Fibroblast of lung (primary cell): ENCODE data around the gene TCF4. TPM values are rescaled to one million over a fixed set of nuclear protein-coding genes. Genes with fewer than 3 reads are reported as not detected.

Experiments
- DNase-seq, 2 donors: peaks; one replicate each; pipeline versions ENCODE4 v3.0.0 to v3.0.0-alpha.2; 2010; ENCODE audit warnings: low read depth in 2 of 2
- H2AFZ ChIP-seq: 2 replicates; pipeline ENCODE4 v1.5.1; 2012; ENCODE audit warnings: low read length, control low read depth, inconsistent platforms
- H3K27ac ChIP-seq: 2 replicates; pipeline ENCODE4 v1.5.1; 2011; ENCODE audit warnings: low read length, control low read depth; ENCODE audit not compliant: insufficient read depth
- H3K27me3 ChIP-seq: 2 replicates; pipeline ENCODE4 v1.5.1; 2011; ENCODE audit warnings: mild to moderate bottlenecking, low read length; ENCODE audit not compliant: control insufficient read depth, insufficient read depth
- H3K36me3 ChIP-seq: 2 replicates; pipeline ENCODE4 v1.5.1; 2011; ENCODE audit warnings: low read length; ENCODE audit not compliant: control insufficient read depth, insufficient read depth
- H3K4me1 ChIP-seq: 2 replicates; pipeline ENCODE4 v1.5.1; 2011; ENCODE audit warnings: low read length; ENCODE audit not compliant: control insufficient read depth, insufficient read depth; ENCODE audit errors: extremely low read depth
- H3K4me2 ChIP-seq: 2 replicates; pipeline ENCODE4 v1.5.1; 2011; ENCODE audit warnings: low read length, control low read depth; ENCODE audit not compliant: insufficient read depth; ENCODE audit errors: extremely low read depth
- H3K4me3 ChIP-seq, 4 experiments: fragments of 200-600 bp in 1 of 4; sonication (generic) in 1 of 4; replicated peaks in 1 of 4; 2 replicates each; pipeline ENCODE4 v1.5.1; 2011 to 2016; ENCODE audit warnings: low read length in 4 of 4, low read depth in 3 of 4, mild to moderate bottlenecking in 3 of 4, control low read depth in 2 of 4, inconsistent platforms in 1 of 4, mixed read lengths in 1 of 4; ENCODE audit not compliant: insufficient read depth in 1 of 4; ENCODE audit errors: control extremely low read depth in 1 of 4
- H3K79me2 ChIP-seq: 2 replicates; pipeline ENCODE4 v1.5.1; 2012; ENCODE audit warnings: mild to moderate bottlenecking, low read length, inconsistent platforms; ENCODE audit not compliant: control insufficient read depth, insufficient read depth
- H3K9ac ChIP-seq: 2 replicates; pipeline ENCODE4 v1.5.1; 2011; ENCODE audit warnings: mild to moderate bottlenecking, low read length, control low read depth; ENCODE audit not compliant: insufficient read depth
- H3K9me3 ChIP-seq: 2 replicates; pipeline ENCODE4 v1.5.1; 2012; ENCODE audit warnings: low read depth, low read length; ENCODE audit not compliant: control insufficient read depth, insufficient read depth
- H4K20me1 ChIP-seq: 2 replicates; pipeline ENCODE4 v1.5.1; 2011; ENCODE audit warnings: low read length; ENCODE audit not compliant: control insufficient read depth, insufficient read depth; ENCODE audit errors: extremely low read depth
- CTCF ChIP-seq, 2 donors: IDR thresholded peaks in 1 of 2; conservative IDR thresholded peaks in 1 of 2; 1 replicate in 1 of 2; 2 replicates in 1 of 2; pipeline ENCODE4 v1.5.1; 2011 to 2012; ENCODE audit warnings: low read length in 2 of 2, control low read depth in 1 of 2, inconsistent platforms in 1 of 2, low read depth in 1 of 2, mild to moderate bottlenecking in 1 of 2
- EZH2 ChIP-seq: IDR thresholded peaks from 2 replicates; pipeline ENCODE4 v1.5.1; 2012; ENCODE audit warnings: low read length, control low read depth, mild to moderate bottlenecking; ENCODE audit errors: missing control alignments
- polyA plus RNA-seq, 2 donors: library from polyadenylated mRNA; depleted of rRNA in 1 of 2; stranded (reverse) in 1 of 2; unstranded in 1 of 2; fragments of >200 nt; gene quantifications; 2 replicates each; pipeline ENCODE4 v1.2.1, GENCODE V29; 2011 to 2012; ENCODE audit warnings: missing spikeins in 1 of 2
- total RNA-seq: library from RNA; depleted of rRNA; stranded (reverse); fragments of >200 nt; gene quantifications from 2 replicates; pipeline ENCODE4 v1.2.1, GENCODE V29; 2014

Gene TCF4
- total and polyA plus RNA-seq, 2 donors (not counting 1 experiment from before 2014, with no cell fraction given), result 48.9 to 57.6 TPM

- Histone ChIP-seq H3K36me3 (no peaks in the 10 kb centered on the region), H3K79me2 (no peaks in the 10 kb centered on the region)
These were observed 215.8 kb downstream of the TCF4 start for GRCh38 chr18:55372209-55372608.

DNA sequence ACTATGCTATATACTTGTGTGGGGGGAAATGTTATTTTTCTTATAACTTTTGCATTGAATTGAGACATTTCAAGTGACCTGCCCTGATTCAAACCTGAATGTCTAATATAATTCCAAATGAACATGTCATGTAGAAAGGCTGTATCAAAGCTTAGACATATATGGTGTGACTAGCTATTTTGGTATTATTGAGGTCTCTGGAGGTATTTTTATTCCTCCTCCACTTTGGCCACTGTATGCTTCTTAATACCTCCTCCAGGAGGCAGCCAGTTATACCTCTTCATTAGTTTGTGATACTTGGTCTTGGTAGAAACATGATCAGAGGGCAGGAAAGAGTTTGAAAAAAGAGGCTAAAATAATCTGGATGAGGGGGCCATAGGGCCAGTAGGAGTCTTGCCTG is 217.1 kb downstream of the TCF4 start:
- Histone ChIP-seq H3K4me2 (no peak overlapping the region), H3K4me3 (no peak overlapping the region), H2AFZ (no peak overlapping the region), H3K36me3 (no peaks in the 10 kb centered on the region), H3K27me3 (no peaks in the 10 kb centered on the region), H3K27ac (no peak overlapping the region), H3K4me1 (no peaks in the 10 kb centered on the region), H4K20me1 (no peaks in the 10 kb centered on the region), H3K9ac (no peak overlapping the region), H3K9me3 (no peaks in the 10 kb centered on the region), H3K79me2 (no peaks in the 10 kb centered on the region)
- peak in 1 of 2 donors; percentile 51 for DNase-seq
- no peak for TF ChIP-seq CTCF (conservative IDR thresholded peaks at IDR 0.05 in 1 of 2, IDR thresholded peaks at IDR 0.05 in 1 of 2; ENCODE audit: low read depth in 1 of 2, low read length in 2 of 2)
- no peak for TF ChIP-seq EZH2

More at GRCh38 chr18:55372209-55372608, 215.8 kb downstream of the TCF4 start:
- Histone ChIP-seq H3K9ac (no peak overlapping the region), H3K27me3 (no peaks in the 10 kb centered on the region), H3K4me2 (no peak overlapping the region), H3K4me3 (no peak overlapping the region), H3K4me1 (no peaks in the 10 kb centered on the region), H4K20me1 (no peaks in the 10 kb centered on the region), H3K9me3 (no peaks in the 10 kb centered on the region), H2AFZ (no peak overlapping the region), H3K27ac (no peak overlapping the region)
- peak in 1 of 2 donors; percentile 28 for DNase-seq
- TF ChIP-seq EZH2 (no peak), CTCF (conservative IDR thresholded peaks at IDR 0.05 in 1 of 2, IDR thresholded peaks at IDR 0.05 in 1 of 2; ENCODE audit: low read depth in 1 of 2, low read length in 2 of 2) (no peak)

GRCh38 chr18:55369346-55369745 is 218.6 kb downstream of the TCF4 start:
- no peaks in the 10 kb centered on the region for H4K20me1 ChIP-seq
- TF ChIP-seq EZH2 (no peak), CTCF (conservative IDR thresholded peaks at IDR 0.05 in 1 of 2, IDR thresholded peaks at IDR 0.05 in 1 of 2; ENCODE audit: low read depth in 1 of 2, low read length in 2 of 2) (no peak)
- no peaks in the 10 kb centered on the region for H3K4me1 ChIP-seq
- H3K36me3 ChIP-seq, result no peaks in the 10 kb centered on the region
- no peaks in the 10 kb centered on the region for H3K27me3 ChIP-seq
- no peak for DNase-seq
- H3K79me2 ChIP-seq, result no peaks in the 10 kb centered on the region
- H3K9me3 ChIP-seq, result no peaks in the 10 kb centered on the region
- no peak overlapping the region for H3K27ac ChIP-seq
- no peak overlapping the region for H3K9ac ChIP-seq
- H2AFZ ChIP-seq, result no peak overlapping the region
- no peak overlapping the region for H3K4me2 ChIP-seq
- no peak overlapping the region for H3K4me3 ChIP-seq
